HK-2 (cell line): ENCODE data around the gene SSH3.
A peak's percentile ranks its signal among the peaks of the same experiment; 100 is the strongest.

ENCODE experiments used
- DNase-seq: peaks from one replicate; pipeline ENCODE4 v3.0.0-alpha.2; 2018; ENCODE audit not compliant: unreplicated experiment

The SSH3 gene

GRCh38 chr11:67347964-67348749 lies 44.8 kb downstream of the SSH3 start:
- no peak for DNase-seq

DNA sequence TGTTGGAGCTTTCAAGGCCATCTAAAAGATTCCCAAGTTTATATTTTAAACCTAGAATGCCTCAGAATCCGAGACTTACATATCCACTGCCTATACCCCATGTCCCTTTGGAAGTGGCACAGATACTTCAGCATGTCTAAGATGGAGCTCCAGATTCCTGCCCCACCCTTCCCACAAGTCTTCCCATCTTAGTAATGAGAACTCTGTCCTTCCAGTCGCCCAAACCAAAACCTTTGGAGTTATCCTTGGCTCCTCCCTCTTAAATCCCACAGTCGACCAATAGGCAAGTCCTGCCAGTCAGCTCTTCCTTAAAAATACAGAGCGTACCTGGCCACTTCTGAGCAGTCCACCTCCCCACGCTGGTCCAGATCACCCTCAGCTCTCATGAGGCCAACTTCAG lies 45.7 kb downstream of the SSH3 start:
- DNase-seq, result no peak

- no peak for DNase-seq
Observed at GRCh38 chr11:67349457-67349856, 46.1 kb downstream of the SSH3 start.

DNA sequence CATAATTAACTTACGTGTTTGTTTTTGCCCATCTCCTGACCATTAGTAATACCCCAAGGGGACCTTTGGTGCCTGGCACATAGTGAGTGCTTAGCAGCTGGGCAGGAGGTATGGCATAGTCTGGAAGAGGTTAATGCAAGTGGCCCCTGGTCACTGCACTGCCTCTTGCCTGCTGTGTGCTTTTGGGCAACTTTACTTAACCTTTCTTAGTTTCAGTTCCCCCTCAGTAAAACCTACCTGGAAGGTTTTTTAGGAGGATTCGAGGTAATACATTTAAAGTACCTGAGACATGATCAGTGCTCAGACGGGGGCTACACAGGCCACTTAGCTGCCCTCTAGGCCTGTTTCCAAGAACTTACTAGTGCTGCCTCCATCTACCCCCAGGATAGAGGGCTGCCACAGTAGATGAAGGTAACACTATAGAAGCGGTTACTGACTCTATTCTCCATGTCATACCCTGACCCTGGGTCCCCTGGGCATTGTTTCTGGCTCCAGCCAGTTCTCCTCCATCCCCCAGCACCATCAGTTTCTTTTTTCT lies 46.7 kb downstream of the SSH3 start:
- DNase-seq, result no peak

DNA sequence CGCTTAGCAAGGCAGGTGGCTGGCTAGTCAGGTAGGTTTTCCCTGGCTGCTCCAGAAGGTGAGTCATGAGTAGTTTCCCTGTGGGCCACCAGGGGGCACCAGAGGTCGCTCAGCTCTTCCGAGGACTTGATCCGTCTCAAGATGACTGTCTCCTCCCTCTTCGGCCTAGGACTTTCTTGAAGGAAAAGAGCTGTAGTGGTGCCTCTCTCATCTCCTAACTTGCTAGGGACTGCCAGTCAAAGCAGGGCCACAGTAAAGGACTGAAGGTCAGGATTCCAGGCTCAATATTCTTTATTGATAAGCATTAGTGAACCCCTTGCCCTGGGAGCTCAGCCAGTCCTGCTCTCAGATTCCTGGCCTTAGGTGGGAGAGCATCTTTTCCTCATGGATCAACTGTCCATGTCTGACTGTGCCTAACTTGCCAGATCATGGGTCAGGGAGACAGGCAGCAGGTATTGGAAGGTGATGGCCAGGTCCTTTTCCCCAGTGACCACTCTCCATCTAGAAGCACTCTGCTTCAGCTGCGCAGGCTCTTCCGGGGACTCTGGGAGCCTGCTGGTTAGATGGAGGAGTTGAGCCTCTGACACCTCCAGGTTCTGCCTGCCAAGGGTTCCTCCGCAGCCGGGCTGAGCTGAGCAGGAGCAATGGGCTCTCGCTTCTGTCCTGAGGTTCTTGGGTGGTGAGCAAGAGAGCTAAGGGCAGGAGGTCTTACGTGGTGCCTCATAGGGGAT lies 48.1 kb downstream of the SSH3 start:
- DNase-seq, result peak; percentile 59

DNA sequence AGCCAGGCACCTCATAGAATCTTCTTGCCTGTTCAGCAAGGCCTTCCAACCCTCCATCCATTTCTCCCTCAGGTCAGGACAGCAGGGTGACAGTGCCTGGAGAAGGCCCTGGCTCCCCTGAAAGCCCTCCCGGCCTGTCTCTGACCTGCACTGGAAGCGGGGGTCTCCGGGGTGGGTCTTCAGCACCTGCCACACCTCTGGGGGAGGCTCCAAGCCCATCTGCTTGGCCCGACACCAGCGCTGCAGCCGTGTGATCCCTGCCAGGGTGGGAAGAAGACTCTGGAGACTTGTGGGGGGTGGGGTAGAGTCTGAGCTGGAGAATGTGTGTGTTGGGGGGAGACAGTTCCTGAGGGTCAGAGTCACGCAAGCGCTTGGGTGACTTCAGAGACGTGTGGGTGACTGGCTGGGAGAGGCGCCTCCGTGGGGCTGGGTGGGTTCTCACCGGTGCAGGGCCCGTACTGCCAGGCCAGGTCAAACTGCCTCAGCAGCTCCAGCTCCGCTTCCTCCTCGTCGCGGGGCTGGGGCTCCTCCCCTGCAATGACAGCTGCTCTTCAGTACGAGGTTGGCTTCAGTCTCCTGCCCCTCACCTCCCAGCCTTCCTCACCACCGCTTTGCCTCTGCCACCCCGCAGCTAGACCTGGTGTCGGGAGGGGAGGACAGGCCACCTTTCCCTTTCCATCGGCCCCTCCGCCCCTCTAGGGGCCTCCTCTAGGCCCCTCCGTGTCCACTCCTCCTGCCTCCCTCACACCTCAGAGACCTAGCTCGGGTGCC lies 49.4 kb downstream of the SSH3 start:
- no peak for DNase-seq

GRCh38 chr11:67353317-67354074 lies 50.2 kb downstream of the SSH3 start, which contains the start of gene POLD4:
Gene POLD4, minus strand, starts transcription at chr11:67353546. Its CDS starts 147 bp downstream, at chr11:67353399.
- peak; percentile 95 for DNase-seq

DNA sequence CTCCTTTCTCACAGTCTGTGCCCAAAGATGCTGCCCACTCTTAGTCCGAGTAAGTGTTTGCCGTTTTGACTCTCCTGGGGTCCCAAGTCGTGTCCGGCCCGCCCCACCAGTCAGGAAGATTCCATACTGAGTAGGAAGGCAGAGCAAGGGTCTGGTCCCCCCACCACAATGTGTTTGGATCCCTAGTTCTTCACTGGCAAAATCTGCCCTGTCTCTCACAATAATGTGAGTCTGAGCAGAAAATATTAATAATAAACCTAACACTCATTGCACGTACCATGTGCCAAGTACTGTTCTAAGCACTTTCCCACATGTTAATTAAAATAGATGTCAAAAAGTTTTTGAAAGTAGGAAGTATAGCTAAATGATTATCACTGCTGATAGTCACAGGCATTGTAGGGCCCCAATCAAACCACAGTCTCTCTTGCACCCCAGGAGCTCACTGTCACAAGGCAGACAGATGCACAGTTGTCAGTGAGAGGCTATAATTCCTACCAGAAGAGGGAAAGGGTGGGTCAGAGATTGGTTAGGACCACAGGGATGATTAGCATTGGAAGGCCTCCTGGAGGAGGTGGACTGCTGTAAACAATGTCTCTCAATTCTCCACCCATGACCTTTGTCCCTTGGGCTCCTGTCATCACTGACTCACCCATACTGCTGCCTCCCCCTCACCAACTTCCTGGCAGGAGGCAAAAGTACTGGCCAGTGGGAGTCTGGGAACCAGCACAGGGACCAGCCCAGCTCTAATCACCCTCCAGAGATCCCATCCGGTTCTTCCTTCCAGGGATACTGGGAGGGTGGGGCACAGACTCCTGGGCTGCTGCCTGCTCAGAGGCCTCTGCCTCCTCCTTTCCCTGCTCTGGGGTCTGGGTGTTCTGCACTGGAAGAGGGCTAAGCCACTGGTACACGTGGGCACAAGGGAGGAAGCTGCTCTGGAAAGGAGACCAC lies 51.0 kb downstream of the SSH3 start:
- peak; percentile 84 for DNase-seq

DNA sequence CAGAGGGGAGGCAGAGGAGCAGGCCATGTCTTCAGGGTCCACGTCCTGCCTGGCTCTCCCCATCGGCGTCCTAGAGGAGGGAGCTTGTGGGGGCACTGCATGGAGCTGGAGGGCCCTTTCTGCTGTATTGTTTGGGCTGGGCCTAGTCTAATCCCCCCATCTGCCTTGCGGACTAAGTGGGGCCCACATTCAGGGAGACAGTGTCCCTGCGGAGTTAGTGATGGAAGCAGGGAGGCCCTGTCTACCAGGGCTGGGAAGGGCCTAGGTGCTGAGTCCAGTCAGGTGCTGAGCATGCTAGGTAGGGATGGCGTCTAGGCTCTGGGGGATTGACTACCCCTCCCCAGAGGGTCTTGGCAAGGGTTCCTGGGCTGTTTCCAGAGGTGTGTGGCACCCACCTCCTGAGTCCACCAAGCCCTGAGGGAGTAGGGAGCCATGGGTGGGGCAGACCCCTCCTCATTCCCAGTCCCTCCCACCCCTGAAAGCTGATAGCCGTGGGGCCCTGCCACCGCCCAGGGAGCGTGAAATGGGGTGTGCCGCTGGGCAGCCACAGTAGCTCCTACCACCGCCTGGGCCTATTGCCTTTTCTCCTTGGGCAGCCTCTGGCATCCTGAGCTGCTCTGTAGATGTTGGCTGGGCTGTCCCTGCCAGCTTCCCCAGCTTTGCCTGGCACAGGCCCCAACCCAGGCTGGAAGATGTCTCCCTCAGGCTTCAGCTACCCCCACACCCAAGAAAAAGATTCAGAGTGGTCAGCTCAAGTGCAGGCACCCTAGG lies 51.9 kb downstream of the SSH3 start:
- DNase-seq, result no peak

- DNase-seq, result no peak
Observed at GRCh38 chr11:67355794-67356386, 52.6 kb downstream of the SSH3 start.

- no peak for DNase-seq
Observed at GRCh38 chr11:67356387-67356863, 53.1 kb downstream of the SSH3 start.

GRCh38 chr11:67356864-67357561 lies 53.7 kb downstream of the SSH3 start:
- peak; percentile 75 for DNase-seq

- DNase-seq, result no peak
Observed at GRCh38 chr11:67357831-67358670, 54.7 kb downstream of the SSH3 start.
